HCT116 (cell line): ENCODE results near the gene FERD3L. TPM values are rescaled to one million over a fixed set of nuclear protein-coding genes. Genes with fewer than 3 reads are reported as not detected.

Source experiments
- ATAC-seq: fragments of 200-7000 bp; cut with Tn5 transposase; 2 replicates; pipeline ENCODE4 v1.9.1; 2020; ENCODE audit warnings: mild to moderate bottlenecking, moderate library complexity
- BruUV-seq: library from RNA; stranded (reverse); fragments of 400-500 nt; replicated peaks from 2 replicates; lab custom pipeline; 2021; lab: Mats Ljungman, UMichigan
- CTCF ChIA-PET: fragments of 300-600 bp; sonication (Branson Sonifier 250); formaldehyde crosslinking; loops from one replicate; lab custom pipeline; 2021; ENCODE audit warnings: antibody characterized with exemption; lab: Charles Lee
- POLR2A ChIA-PET: fragments of 300-600, 350-600 bp; sonication (Branson Sonifier 250); formaldehyde crosslinking; loops from one replicate; lab custom pipeline; 2021; ENCODE audit warnings: antibody characterized with exemption; lab: Charles Lee
- RAD21 ChIA-PET, 2 experiments: fragments of 300-600 bp; sonication (Branson Sonifier 250); formaldehyde crosslinking; loops; one replicate each; lab custom pipeline; 2023; ENCODE audit warnings: low total read pairs in 2 of 2; ENCODE audit not compliant: uncharacterized antibody in 2 of 2, unreplicated experiment in 2 of 2, low non-redundant PET in 1 of 2; lab: Charles Lee
- DNase-seq: peaks from one replicate; pipeline ENCODE4 v3.0.0-alpha.2; 2010; ENCODE audit warnings: low read depth, low spot score
- H2AFZ ChIP-seq: fragments of 200-600 bp; shearing (Covaris generic), sonication (generic); 2 replicates; pipeline ENCODE4 v1.6.1; 2017; ENCODE audit warnings: low read depth, mixed run types, mixed read lengths, antibody characterized with exemption, low read length; ENCODE audit not compliant: poor library complexity, severe bottlenecking
- H3K27ac ChIP-seq: 2 replicates; pipeline ENCODE4 v1.5.1; 2012; ENCODE audit warnings: low read depth, low read length
- H3K27me3 ChIP-seq: fragments of 200-600 bp; sonication (generic); 2 replicates; pipeline ENCODE4 v1.6.1; 2016; ENCODE audit warnings: mixed run types, low read length, mixed read lengths; ENCODE audit not compliant: insufficient read depth
- H3K36me3 ChIP-seq, 2 experiments: fragments of 200-500 bp in 1 of 2; fragments of 200-600 bp in 1 of 2; sonication (Bioruptor generic) in 1 of 2; sonication (generic) in 1 of 2; 2 replicates each; pipeline versions ENCODE4 v1.5.1 to v1.6.1; 2014 to 2016; ENCODE audit warnings: low read length in 2 of 2, inconsistent platforms in 1 of 2, mixed read lengths in 1 of 2, mixed run types in 1 of 2; ENCODE audit not compliant: insufficient read depth in 2 of 2, control insufficient read depth in 1 of 2
- H3K4me1 ChIP-seq, 2 experiments: fragments of 200-600 bp in 1 of 2; sonication (generic) in 1 of 2; 2 replicates each; pipeline versions ENCODE4 v1.5.1 to v1.6.1; 2012 to 2017; ENCODE audit warnings: low read length in 2 of 2, inconsistent platforms in 1 of 2, mild to moderate bottlenecking in 1 of 2, mixed read lengths in 1 of 2, mixed run types in 1 of 2, moderate library complexity in 1 of 2; ENCODE audit not compliant: insufficient read depth in 2 of 2, control insufficient read depth in 1 of 2
- H3K4me2 ChIP-seq: fragments of 200-600 bp; sonication (generic); 2 replicates; pipeline ENCODE4 v1.6.1; 2017; ENCODE audit warnings: mixed run types, low read length, mixed read lengths
- H3K4me3 ChIP-seq, 2 experiments: fragments of 200-600 bp in 1 of 2; sonication (generic) in 1 of 2; replicated peaks in 1 of 2; 2 replicates each; pipeline ENCODE4 v1.5.1; 2011 to 2016; ENCODE audit warnings: low read length in 2 of 2, control low read depth in 1 of 2, low read depth in 1 of 2, mild to moderate bottlenecking in 1 of 2, mixed read lengths in 1 of 2, mixed run types in 1 of 2
- H3K79me2 ChIP-seq: fragments of 200-600 bp; sonication (generic); 2 replicates; pipeline ENCODE4 v1.6.1; 2017; ENCODE audit warnings: mild to moderate bottlenecking, mixed run types, low read length, moderate library complexity, mixed read lengths; ENCODE audit not compliant: insufficient read depth
- H3K9ac ChIP-seq: fragments of 200-600 bp; sonication (generic); 2 replicates; pipeline ENCODE4 v1.6.1; 2016; ENCODE audit warnings: low read length, mixed read lengths
- H3K9me2 ChIP-seq: fragments of 200-600 bp; sonication (generic), shearing (Covaris generic); 2 replicates; pipeline ENCODE4 v1.6.1; 2017; ENCODE audit warnings: mixed run types, mild to moderate bottlenecking, moderate library complexity; ENCODE audit not compliant: insufficient read depth
- H3K9me3 ChIP-seq, 2 experiments: fragments of 200-500 bp in 1 of 2; fragments of 200-600 bp in 1 of 2; sonication (Bioruptor generic) in 1 of 2; sonication (generic) in 1 of 2; 2 replicates each; pipeline ENCODE4 v1.6.1; 2014 to 2017; ENCODE audit warnings: low read length in 2 of 2, mixed read lengths in 2 of 2, inconsistent platforms in 1 of 2, low read depth in 1 of 2, mild to moderate bottlenecking in 1 of 2, mixed run types in 1 of 2, moderate library complexity in 1 of 2; ENCODE audit not compliant: control insufficient read depth in 1 of 2, insufficient read depth in 1 of 2
- H4K20me1 ChIP-seq: fragments of 200-600 bp; sonication (generic), shearing (Covaris generic); 2 replicates; pipeline ENCODE4 v1.6.1; 2017; ENCODE audit warnings: mixed run types, mild to moderate bottlenecking, moderate library complexity; ENCODE audit not compliant: insufficient read depth
- CEBPB ChIP-seq: IDR thresholded peaks from 2 replicates; pipeline ENCODE4 v1.6.1; 2012; ENCODE audit warnings: low read depth
- EGR1 ChIP-seq: IDR thresholded peaks from 2 replicates; pipeline ENCODE4 v1.6.1; 2012; ENCODE audit warnings: low read depth
- ELF1 ChIP-seq: IDR thresholded peaks from 2 replicates; pipeline ENCODE4 v1.6.1; 2012; ENCODE audit warnings: low read depth, borderline replicate concordance
- EZH2phosphoT487 ChIP-seq: fragments of 200-600 bp; IDR thresholded peaks from 2 replicates; pipeline ENCODE4 v1.6.1; 2018; ENCODE audit warnings: antibody characterized with exemption, borderline replicate concordance
- JUND ChIP-seq: IDR thresholded peaks from 2 replicates; pipeline ENCODE4 v1.6.1; 2012
- POLR2A ChIP-seq: IDR thresholded peaks from 2 replicates; pipeline ENCODE4 v1.7.0; 2011; ENCODE audit warnings: borderline replicate concordance; ENCODE audit not compliant: insufficient read depth, insufficient read length; ENCODE audit errors: extremely low read depth
- POLR2AphosphoS5 ChIP-seq: IDR thresholded peaks from 2 replicates; pipeline ENCODE4 v1.6.1; 2011; ENCODE audit warnings: mild to moderate bottlenecking, low read depth, low read length, moderate library complexity
- RAD21 ChIP-seq: IDR thresholded peaks from 2 replicates; pipeline ENCODE4 v1.6.1; 2012; ENCODE audit warnings: low read depth, mild to moderate bottlenecking
- SP1 ChIP-seq: IDR thresholded peaks from 2 replicates; pipeline ENCODE4 v1.6.1; 2012; ENCODE audit warnings: low read depth
- TCF7L2 ChIP-seq: IDR thresholded peaks from 2 replicates; pipeline ENCODE4 v1.7.0; 2011; ENCODE audit warnings: borderline replicate concordance, inconsistent platforms; ENCODE audit not compliant: insufficient read depth, insufficient read length; ENCODE audit errors: extremely low read depth
- YY1 ChIP-seq: IDR thresholded peaks from 2 replicates; pipeline ENCODE4 v1.6.1; 2011; ENCODE audit warnings: low read length, low read depth, moderate library complexity, mild to moderate bottlenecking; ENCODE audit not compliant: insufficient replicate concordance; ENCODE audit errors: extremely low read depth
- ZFX ChIP-seq: fragments of 450-650 bp; IDR thresholded peaks from 2 replicates; pipeline ENCODE4 v1.6.1; 2017
- ZNF274 ChIP-seq: fragments of 200-500 bp; sonication (Bioruptor generic); IDR thresholded peaks from 2 replicates; pipeline ENCODE4 v1.6.1; 2014; ENCODE audit warnings: mild to moderate bottlenecking, low read depth, low read length, inconsistent platforms
- intact Hi-C: fragments of 100-400 bp; cut with micrococcal nuclease; formaldehyde crosslinking; loops from 2 replicates; pipeline ENCODE4 v1.10.0; 2022
- total RNA-seq: library from RNA; stranded (reverse); gene quantifications from one replicate; pipeline ENCODE4 v1.2.1, GENCODE V29; 2021; ENCODE audit not compliant: unreplicated experiment
- TF ChIP-seq, protein P1 (sequence below): IDR thresholded peaks from 2 replicates; pipeline ENCODE4 v1.6.1; 2011; ENCODE audit warnings: mild to moderate bottlenecking, low read length, moderate library complexity; ENCODE audit not compliant: insufficient replicate concordance; ENCODE audit errors: extremely low read depth

Gene FERD3L
- total RNA-seq, 1 experiment from 2014 or later = not detected

DNA sequence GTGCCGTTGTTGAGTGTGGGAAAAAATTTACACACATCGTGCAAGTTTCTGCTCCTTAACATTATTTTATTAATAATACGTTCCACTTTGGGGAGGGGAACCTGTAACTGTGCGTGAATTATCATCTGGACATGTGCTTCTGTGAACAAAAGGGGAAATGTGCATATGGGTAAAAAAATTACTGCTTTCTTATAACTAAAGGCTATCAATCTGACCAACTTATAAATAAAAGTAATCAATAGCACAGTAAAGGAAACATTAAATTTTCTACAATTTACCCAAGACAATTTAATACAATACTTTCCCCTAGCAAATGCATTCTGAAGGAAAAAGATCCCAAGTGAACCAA lies 32.2 kb downstream of the FERD3L start:
- POLR2A ChIA-PET = no interaction called here
- RAD21 ChIA-PET = no interaction called here
- no peak overlapping the region for H3K4me3 ChIP-seq

More for the DNA sequence above, 32.2 kb downstream of the FERD3L start:
- Histone ChIP-seq H3K27ac (no peak overlapping the region), H3K4me1 (peaks cover 0 to 5% of the 10 kb centered on the region in 2 experiments; a peak in 1 of 4 replicates), H3K9me3 (no peaks in the 10 kb centered on the region), H3K27me3 (no peaks in the 10 kb centered on the region), H3K79me2 (no peaks in the 10 kb centered on the region), H3K4me2 (no peak overlapping the region), H2AFZ (no peak overlapping the region), H3K9ac (no peak overlapping the region), H3K36me3 (no peaks in the 10 kb centered on the region), H3K9me2 (no peaks in the 10 kb centered on the region), H4K20me1 (no peaks in the 10 kb centered on the region)
- TF ChIP-seq RAD21 (no peak), EZH2phosphoT487 (no peak), JUND (no peak), TCF7L2 (no peak), YY1 (no peak), EGR1 (no peak), POLR2A (no peak), SP1 (no peak), ELF1 (no peak), ZNF274 (no peak), CEBPB (no peak), POLR2AphosphoS5 (no peak), ZFX (no peak)
- TF ChIP-seq, protein P1, sequence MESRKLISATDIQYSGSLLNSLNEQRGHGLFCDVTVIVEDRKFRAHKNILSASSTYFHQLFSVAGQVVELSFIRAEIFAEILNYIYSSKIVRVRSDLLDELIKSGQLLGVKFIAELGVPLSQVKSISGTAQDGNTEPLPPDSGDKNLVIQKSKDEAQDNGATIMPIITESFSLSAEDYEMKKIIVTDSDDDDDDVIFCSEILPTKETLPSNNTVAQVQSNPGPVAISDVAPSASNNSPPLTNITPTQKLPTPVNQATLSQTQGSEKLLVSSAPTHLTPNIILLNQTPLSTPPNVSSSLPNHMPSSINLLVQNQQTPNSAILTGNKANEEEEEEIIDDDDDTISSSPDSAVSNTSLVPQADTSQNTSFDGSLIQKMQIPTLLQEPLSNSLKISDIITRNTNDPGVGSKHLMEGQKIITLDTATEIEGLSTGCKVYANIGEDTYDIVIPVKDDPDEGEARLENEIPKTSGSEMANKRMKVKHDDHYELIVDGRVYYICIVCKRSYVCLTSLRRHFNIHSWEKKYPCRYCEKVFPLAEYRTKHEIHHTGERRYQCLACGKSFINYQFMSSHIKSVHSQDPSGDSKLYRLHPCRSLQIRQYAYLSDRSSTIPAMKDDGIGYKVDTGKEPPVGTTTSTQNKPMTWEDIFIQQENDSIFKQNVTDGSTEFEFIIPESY = no peak
- ATAC-seq (no peak), DNase-seq (no peak)
- no TSS peak for BruUV-seq
- intact Hi-C loops = no loop called here
- CTCF ChIA-PET = no interaction called here
